Psoas muscle (tissue), 8 donors: Measurements from ENCODE around the gene LNP1. TPM values are rescaled to one million over a fixed set of nuclear protein-coding genes. Genes with fewer than 3 reads are reported as not detected.

Experiments used
- ATAC-seq, 4 donors: fragments of 200-7000 bp; cut with Tn5 transposase; one replicate each; pipeline ENCODE4 v1.9.1; 2020; ENCODE audit warnings: moderate library complexity in 3 of 4, mild to moderate bottlenecking in 2 of 4
- DNase-seq, 2 donors: peaks; one replicate each; pipeline ENCODE4 v3.0.0-alpha.2; 2020
- H3K27ac ChIP-seq: fragments of 200-600 bp; one replicate; pipeline ENCODE4 v1.8.0; 2022
- H3K27me3 ChIP-seq, 3 donors: fragments of 200-600 bp in 1 of 3; one replicate each; pipeline versions ENCODE4 v1.6.1 to v1.8.0; 2013 to 2022; ENCODE audit warnings: low read length in 2 of 3, mild to moderate bottlenecking in 2 of 3, moderate library complexity in 1 of 3; ENCODE audit not compliant: insufficient read depth in 3 of 3
- H3K36me3 ChIP-seq, 2 donors: fragments of 200-600 bp in 1 of 2; one replicate each; pipeline versions ENCODE4 v1.6.1 to v1.8.0; 2013 to 2022; ENCODE audit warnings: low read depth in 1 of 2, mild to moderate bottlenecking in 1 of 2, moderate library complexity in 1 of 2; ENCODE audit not compliant: insufficient read depth in 1 of 2
- H3K4me1 ChIP-seq: fragments of 200-600 bp; one replicate; pipeline ENCODE4 v1.8.0; 2022
- H3K4me3 ChIP-seq: fragments of 200-600 bp; one replicate; pipeline ENCODE4 v1.8.0; 2022; ENCODE audit warnings: mild to moderate bottlenecking
- H3K9me3 ChIP-seq: fragments of 200-600 bp; one replicate; pipeline ENCODE4 v1.8.0; 2022
- WGBS, 3 donors: extraction: QIAGEN DNeasy Blood & Tissue Kit; methylation state at CpG; one replicate each; pipeline versions ENCODE4 v1.1.6 to v1.1.7; 2013; 5-methylcytosine and 5-hydroxymethylcytosine counted together
- intact Hi-C, 2 donors: fragments of 100-400 bp; cut with DNase I; formaldehyde crosslinking; loops; one replicate each; pipeline versions ENCODE4 v1.11.0 to v1.14.2; 2022
- polyA plus RNA-seq, 3 donors: library from polyadenylated mRNA; stranded (reverse); fragments of 200-250 nt; gene quantifications; one replicate each; pipeline ENCODE4 v1.2.3, GENCODE V29; 2013
- total RNA-seq, 4 donors: library from RNA; stranded (reverse); fragmentation: NEBNext Ultra II Directional in 2 of 4; extraction: Animal tissue kit (Norgen Biotek cat#: 25700) in 2 of 4; gene quantifications; one replicate each; pipeline versions ENCODE4 v1.2.1 to v1.2.4, GENCODE V29; 2021 to 2023
- TF ChIP-seq, protein P1 (sequence below): fragments of 200-600 bp; IDR thresholded peaks from one replicate; pipeline ENCODE4 v1.8.0; 2022; ENCODE audit warnings: antibody characterized with exemption
- donor health status: healthy with polysubstance abuse.
- donor health status: DM: no; HTN: no; CAD: no; lungs with moderate emphysema.
- donor health status: Bipolar disorder and iron deficiency.
- donor health status: healthy.
- donor health status: DM: yes; HTN: yes; CAD: no.
- donor health status: DM: no; HTN: no; CAD: no.
- donor health status: DM: no; HTN: no; CAD: no.
- donor health status: DM: yes; HTN: yes; CAD: no.

The LNP1 gene
- total and polyA plus RNA-seq, 7 donors, result 0.96 to 5.1 (median 1.7) TPM

- intact Hi-C loops, result no loop called here
- no peak overlapping the region for H3K4me3 ChIP-seq
- H3K36me3 ChIP-seq, result peaks cover 0 to 6% of the 10 kb centered on the region in 2 donors
- H3K27me3 ChIP-seq, result no peaks in the 10 kb centered on the region
- H3K4me1 ChIP-seq, result no peaks in the 10 kb centered on the region
- H3K9me3 ChIP-seq, result no peaks in the 10 kb centered on the region
- H3K27ac ChIP-seq, result no peak overlapping the region
- no peak for ATAC-seq
- 87 to 89% (median 89%) methylated on average over 4 of the region's 4 CpGs for WGBS, 3 donors
- no peak for DNase-seq
- TF ChIP-seq, protein P1, sequence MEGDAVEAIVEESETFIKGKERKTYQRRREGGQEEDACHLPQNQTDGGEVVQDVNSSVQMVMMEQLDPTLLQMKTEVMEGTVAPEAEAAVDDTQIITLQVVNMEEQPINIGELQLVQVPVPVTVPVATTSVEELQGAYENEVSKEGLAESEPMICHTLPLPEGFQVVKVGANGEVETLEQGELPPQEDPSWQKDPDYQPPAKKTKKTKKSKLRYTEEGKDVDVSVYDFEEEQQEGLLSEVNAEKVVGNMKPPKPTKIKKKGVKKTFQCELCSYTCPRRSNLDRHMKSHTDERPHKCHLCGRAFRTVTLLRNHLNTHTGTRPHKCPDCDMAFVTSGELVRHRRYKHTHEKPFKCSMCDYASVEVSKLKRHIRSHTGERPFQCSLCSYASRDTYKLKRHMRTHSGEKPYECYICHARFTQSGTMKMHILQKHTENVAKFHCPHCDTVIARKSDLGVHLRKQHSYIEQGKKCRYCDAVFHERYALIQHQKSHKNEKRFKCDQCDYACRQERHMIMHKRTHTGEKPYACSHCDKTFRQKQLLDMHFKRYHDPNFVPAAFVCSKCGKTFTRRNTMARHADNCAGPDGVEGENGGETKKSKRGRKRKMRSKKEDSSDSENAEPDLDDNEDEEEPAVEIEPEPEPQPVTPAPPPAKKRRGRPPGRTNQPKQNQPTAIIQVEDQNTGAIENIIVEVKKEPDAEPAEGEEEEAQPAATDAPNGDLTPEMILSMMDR, result no peak
Observed at GRCh38 chr3:100454677-100455076, 53.3 kb downstream of the LNP1 start.

GRCh38 chr3:100455841-100456550 lies 54.7 kb downstream of the LNP1 start:
- ATAC-seq, result no peak
- peaks cover 0 to 6% of the 10 kb centered on the region in 2 donors for H3K36me3 ChIP-seq
- H3K27me3 ChIP-seq, result no peaks in the 10 kb centered on the region
- DNase-seq, result no peak
- intact Hi-C loops, result no loop called here
- no peak overlapping the region for H3K27ac ChIP-seq
- no peaks in the 10 kb centered on the region for H3K9me3 ChIP-seq
- TF ChIP-seq, protein P1, result no peak
- H3K4me1 ChIP-seq, result no peaks in the 10 kb centered on the region
- WGBS, 3 donors, result 88 to 95% (median 92%) methylated on average over 2 of the region's 2 CpGs
- H3K4me3 ChIP-seq, result no peak overlapping the region

GRCh38 chr3:100456745-100457144 lies 55.4 kb downstream of the LNP1 start:
- TF ChIP-seq, protein P1, result no peak
- H3K9me3 ChIP-seq, result no peaks in the 10 kb centered on the region
- 95 to 96% (median 95%) methylated on average over 1 of the region's 1 CpG for WGBS, 3 donors
- H3K36me3 ChIP-seq, result peaks cover 0 to 6% of the 10 kb centered on the region in 2 donors
- no peaks in the 10 kb centered on the region for H3K27me3 ChIP-seq
- H3K4me1 ChIP-seq, result no peaks in the 10 kb centered on the region
- ATAC-seq (no peak), DNase-seq (no peak)
- H3K4me3 ChIP-seq, result no peak overlapping the region
- intact Hi-C loops, result loop anchor here in 1 of 2 donors (1.0 kb wide), 1 partner anchor 25 kb away; no protein-coding TSS in a partner anchor
- H3K27ac ChIP-seq, result no peak overlapping the region

GRCh38 chr3:100457811-100458210 lies 56.5 kb downstream of the LNP1 start:
- TF ChIP-seq, protein P1, result no peak
- no peaks in the 10 kb centered on the region for H3K27me3 ChIP-seq
- H3K4me1 ChIP-seq, result no peaks in the 10 kb centered on the region
- DNase-seq (no peak), ATAC-seq (no peak)
- H3K4me3 ChIP-seq, result no peak overlapping the region
- H3K9me3 ChIP-seq, result no peaks in the 10 kb centered on the region
- peaks cover 0 to 6% of the 10 kb centered on the region in 2 donors for H3K36me3 ChIP-seq
- H3K27ac ChIP-seq, result no peak overlapping the region
- intact Hi-C loops, result loop anchor here in 1 of 2 donors (1.0 kb wide), 1 partner anchor 27 kb away; no protein-coding TSS in a partner anchor
- 100% methylated on average over 1 of the region's 1 CpG for WGBS, 3 donors
